ENCODE data around the gene AGAP1.

DNA sequence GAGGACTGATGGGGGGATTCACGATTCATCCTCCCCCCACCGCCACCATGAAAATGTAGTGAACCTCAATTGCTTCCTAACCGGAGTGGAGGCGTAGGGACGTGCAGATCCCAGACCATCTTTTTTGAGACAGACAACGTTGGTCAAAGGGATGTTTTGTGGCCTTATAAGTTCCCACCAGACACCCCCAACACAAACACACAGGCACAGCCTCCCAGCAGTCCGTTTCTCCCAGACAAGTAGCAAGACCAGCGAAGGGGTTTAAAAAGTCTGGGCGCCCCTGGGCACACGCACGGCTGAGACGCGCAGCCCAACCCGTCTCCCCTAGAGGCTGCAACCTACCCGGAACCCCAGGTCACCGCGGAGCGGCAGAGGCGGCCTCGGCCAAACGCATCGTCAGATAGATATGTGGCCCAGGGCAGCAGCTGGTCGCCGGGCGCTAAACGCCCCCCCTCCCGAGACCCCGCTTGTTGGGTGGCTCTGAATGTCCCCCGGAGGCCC, 673.0 kb downstream of the AGAP1 start:
- TF ChIP-seq, protein P1, sequence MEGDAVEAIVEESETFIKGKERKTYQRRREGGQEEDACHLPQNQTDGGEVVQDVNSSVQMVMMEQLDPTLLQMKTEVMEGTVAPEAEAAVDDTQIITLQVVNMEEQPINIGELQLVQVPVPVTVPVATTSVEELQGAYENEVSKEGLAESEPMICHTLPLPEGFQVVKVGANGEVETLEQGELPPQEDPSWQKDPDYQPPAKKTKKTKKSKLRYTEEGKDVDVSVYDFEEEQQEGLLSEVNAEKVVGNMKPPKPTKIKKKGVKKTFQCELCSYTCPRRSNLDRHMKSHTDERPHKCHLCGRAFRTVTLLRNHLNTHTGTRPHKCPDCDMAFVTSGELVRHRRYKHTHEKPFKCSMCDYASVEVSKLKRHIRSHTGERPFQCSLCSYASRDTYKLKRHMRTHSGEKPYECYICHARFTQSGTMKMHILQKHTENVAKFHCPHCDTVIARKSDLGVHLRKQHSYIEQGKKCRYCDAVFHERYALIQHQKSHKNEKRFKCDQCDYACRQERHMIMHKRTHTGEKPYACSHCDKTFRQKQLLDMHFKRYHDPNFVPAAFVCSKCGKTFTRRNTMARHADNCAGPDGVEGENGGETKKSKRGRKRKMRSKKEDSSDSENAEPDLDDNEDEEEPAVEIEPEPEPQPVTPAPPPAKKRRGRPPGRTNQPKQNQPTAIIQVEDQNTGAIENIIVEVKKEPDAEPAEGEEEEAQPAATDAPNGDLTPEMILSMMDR (IDR thresholded peaks at IDR 0.05; ENCODE audit: poor library complexity, severe bottlenecking), result no peak
- no peak for TF ChIP-seq EP300 (conservative IDR thresholded peaks at IDR 0.05; ENCODE audit: poor library complexity, severe bottlenecking)
- no peak for TF ChIP-seq SMC3 (conservative IDR thresholded peaks at IDR 0.05; ENCODE audit: poor library complexity)
- no peak for TF ChIP-seq POLR2AphosphoS5 (IDR thresholded peaks at IDR 0.05)

Measured in neural cell (in vitro differentiated cells).